Measurements from ENCODE around the gene DGLUCY. TPM values are rescaled to one million over a fixed set of nuclear protein-coding genes. Genes with fewer than 3 reads are reported as not detected.
"Not testable (repeated sequence)": the region's sequence is repeated elsewhere in the genome, so short reads cannot be mapped to it uniquely, and the experiment has no call there.

The DGLUCY gene
- polyA plus RNA-seq, 1 experiment: 22.1 TPM

- DNase-seq (ENCODE audit: low read depth, low spot score): no peak
- no peaks in the 10 kb centered on the region for H3K9me3 ChIP-seq (ENCODE audit: control insufficient read depth, insufficient read depth, low read length)
- peaks cover 9% of the 10 kb centered on the region for H3K27me3 ChIP-seq (ENCODE audit: control insufficient read depth, insufficient read depth, low read length)
- H3K27ac ChIP-seq (ENCODE audit: low read depth, low read length): no peak overlapping the region
- CTCF ChIA-PET: no interaction called here
- no peak for TF ChIP-seq CTCF (IDR thresholded peaks at IDR 0.05; ENCODE audit: low read depth, low read length)
- H3K4me3 ChIP-seq (ENCODE audit: low read depth, low read length): no peak overlapping the region
- POLR2A ChIA-PET: no interaction called here
Measured at GRCh38 chr14:91088585-91089235, 25.2 kb upstream of the DGLUCY start.

GRCh38 chr14:91089958-91090535 is 23.8 kb upstream of the DGLUCY start:
- no peak overlapping the region for H3K4me3 ChIP-seq (ENCODE audit: low read depth, low read length)
- H3K27ac ChIP-seq (ENCODE audit: low read depth, low read length): no peak overlapping the region
- no peak for TF ChIP-seq CTCF (IDR thresholded peaks at IDR 0.05; ENCODE audit: low read depth, low read length)
- H3K9me3 ChIP-seq (ENCODE audit: control insufficient read depth, insufficient read depth, low read length): no peaks in the 10 kb centered on the region
- ChIA-PET CTCF (no interaction called here), POLR2A (no interaction called here)
- H3K27me3 ChIP-seq (ENCODE audit: control insufficient read depth, insufficient read depth, low read length): peaks cover 9% of the 10 kb centered on the region
- no peak for DNase-seq (ENCODE audit: low read depth, low spot score)

- peaks cover 9% of the 10 kb centered on the region for H3K27me3 ChIP-seq (ENCODE audit: control insufficient read depth, insufficient read depth, low read length)
- H3K9me3 ChIP-seq (ENCODE audit: control insufficient read depth, insufficient read depth, low read length): no peaks in the 10 kb centered on the region
- H3K4me3 ChIP-seq (ENCODE audit: low read depth, low read length): no peak overlapping the region
- TF ChIP-seq CTCF (IDR thresholded peaks at IDR 0.05; ENCODE audit: low read depth, low read length): no peak
- no peak for DNase-seq (ENCODE audit: low read depth, low spot score)
- ChIA-PET POLR2A (no interaction called here), CTCF (no interaction called here)
- no peak overlapping the region for H3K27ac ChIP-seq (ENCODE audit: low read depth, low read length)
Measured at GRCh38 chr14:91090743-91091142, 23.1 kb upstream of the DGLUCY start.

- Histone ChIP-seq H3K27me3 (ENCODE audit: control insufficient read depth, insufficient read depth, low read length) (peaks cover 15% of the 10 kb centered on the region), H3K9me3 (ENCODE audit: control insufficient read depth, insufficient read depth, low read length) (no peaks in the 10 kb centered on the region), H3K27ac (ENCODE audit: low read depth, low read length) (no peak overlapping the region), H3K4me3 (ENCODE audit: low read depth, low read length) (no peak overlapping the region)
- TF ChIP-seq CTCF (IDR thresholded peaks at IDR 0.05; ENCODE audit: low read depth, low read length): no peak
- ChIA-PET CTCF (no interaction called here), POLR2A (no interaction called here)
- DNase-seq (ENCODE audit: low read depth, low spot score): no peak
Measured at GRCh38 chr14:91092073-91092472, 21.8 kb upstream of the DGLUCY start.

- CTCF ChIA-PET: interaction anchor here (0.8 kb wide), 1 partner anchor 229 kb away, joined by 3 read pairs; no protein-coding TSS in a partner anchor
- H3K9me3 ChIP-seq (ENCODE audit: control insufficient read depth, insufficient read depth, low read length); H3K4me3 ChIP-seq (ENCODE audit: low read depth, low read length); DNase-seq (ENCODE audit: low read depth, low spot score); H3K27ac ChIP-seq (ENCODE audit: low read depth, low read length); POLR2A ChIA-PET: not testable (repeated sequence)
- H3K27me3 ChIP-seq (ENCODE audit: control insufficient read depth, insufficient read depth, low read length): peaks cover 13% of the 10 kb centered on the region
Measured at GRCh38 chr14:91093743-91094472, 20.0 kb upstream of the DGLUCY start.
